ENCODE results near the gene ALCAM.

ALCAM gene

DNA sequence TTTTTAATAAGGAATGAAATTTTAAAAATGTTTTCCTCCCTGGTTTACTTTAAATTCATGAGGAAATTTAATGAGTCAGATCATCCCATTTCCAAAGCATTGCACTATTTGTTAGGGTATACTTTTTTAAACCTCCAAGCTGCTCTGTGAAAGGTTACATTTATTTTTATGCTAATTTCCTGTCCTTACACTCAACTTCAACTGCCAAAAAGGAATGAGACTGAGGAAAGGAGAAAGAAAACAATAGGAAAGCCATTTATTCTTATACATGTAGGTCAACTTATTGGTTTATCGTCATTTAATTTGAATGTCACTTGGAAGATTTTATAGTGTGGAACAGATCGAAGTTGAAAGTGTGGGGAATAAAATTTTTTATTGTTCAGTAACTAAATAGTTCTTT is 104.1 kb downstream of the ALCAM start:
- no peak overlapping the region for H3K27ac Mint-ChIP-seq
- no peaks in the 10 kb centered on the region for H3K36me3 Mint-ChIP-seq (ENCODE audit: insufficient read depth)
- no peaks in the 10 kb centered on the region for H3K27me3 Mint-ChIP-seq
- ATAC-seq (replicated peaks) (no peak), DNase-seq (no peak)
- no peak overlapping the region for H3K4me3 Mint-ChIP-seq
- H3K4me1 Mint-ChIP-seq (ENCODE audit: low read depth in 2 of 2): peaks cover 0 to 8% of the 10 kb centered on the region in 2 donors
- peaks cover 0 to 1% of the 10 kb centered on the region in 2 donors for H3K9me3 Mint-ChIP-seq

DNA sequence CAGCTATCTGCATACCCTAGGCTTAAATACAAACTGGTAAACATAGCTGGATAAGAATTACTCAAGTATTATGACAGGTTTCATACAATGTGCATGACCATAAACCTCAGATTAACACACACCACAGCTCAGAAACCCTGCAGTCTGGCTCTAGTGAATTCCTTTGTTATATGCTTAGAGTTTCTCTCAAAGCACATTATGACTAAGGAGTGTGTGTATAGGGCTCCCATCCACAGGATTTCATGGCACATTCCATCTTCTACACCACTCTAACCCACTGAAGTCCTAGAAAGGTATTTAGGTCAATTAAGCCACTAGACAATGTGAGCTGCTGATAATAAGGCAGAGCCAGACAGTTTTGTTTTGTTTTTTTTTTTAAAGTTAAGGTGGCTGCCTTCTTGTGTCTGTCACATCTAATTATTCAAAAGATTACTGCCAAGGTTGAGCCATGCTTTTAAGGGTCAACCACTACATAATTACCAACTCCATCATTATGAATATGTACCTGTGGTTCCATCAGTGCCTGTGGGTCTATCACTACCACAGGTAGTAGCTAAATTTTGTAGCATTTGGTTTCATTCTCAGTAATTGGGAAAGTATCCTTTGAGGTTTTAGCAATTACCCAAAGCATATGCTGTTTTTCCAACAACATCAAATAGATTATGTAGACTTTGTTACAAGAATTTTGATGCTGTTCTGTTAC is 107.0 kb downstream of the ALCAM start:
- ATAC-seq (replicated peaks): no peak

DNA sequence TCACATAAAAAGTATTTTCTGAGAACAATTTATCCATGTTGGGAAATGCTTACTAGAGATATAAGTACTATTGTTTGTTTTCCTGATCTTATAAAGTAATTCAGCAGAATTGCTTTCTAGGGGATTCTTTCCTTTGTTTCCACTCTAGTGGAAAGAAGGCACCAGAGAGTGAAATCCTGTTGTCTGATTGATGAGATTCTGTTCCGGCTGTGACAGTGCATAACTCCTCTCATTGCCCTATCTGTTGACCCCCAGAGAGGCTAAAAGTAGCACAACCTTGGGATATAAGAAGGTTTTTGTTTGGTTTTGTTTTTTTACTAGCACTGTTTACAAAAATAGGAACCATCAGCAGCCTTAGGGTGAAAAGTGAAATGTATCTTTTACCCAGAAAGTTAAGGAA is 114.1 kb downstream of the ALCAM start:
- no peaks in the 10 kb centered on the region for H3K4me1 Mint-ChIP-seq (ENCODE audit: low read depth in 2 of 2)
- H3K27ac Mint-ChIP-seq: no peak overlapping the region
- peaks cover 0 to 8% of the 10 kb centered on the region in 2 donors for H3K9me3 Mint-ChIP-seq
- H3K36me3 Mint-ChIP-seq (ENCODE audit: insufficient read depth): no peaks in the 10 kb centered on the region
- ATAC-seq (replicated peaks): no peak
- H3K4me3 Mint-ChIP-seq: no peak overlapping the region
- no peak for DNase-seq
- no peaks in the 10 kb centered on the region for H3K27me3 Mint-ChIP-seq

More for the DNA sequence above, 107.0 kb downstream of the ALCAM start:
- Mint-ChIP-seq H3K4me1 (ENCODE audit: low read depth in 2 of 2) (peaks cover 0 to 8% of the 10 kb centered on the region in 2 donors), H3K36me3 (ENCODE audit: insufficient read depth) (no peaks in the 10 kb centered on the region), H3K27ac (no peak overlapping the region), H3K27me3 (no peaks in the 10 kb centered on the region), H3K4me3 (no peak overlapping the region), H3K9me3 (peaks cover 0 to 8% of the 10 kb centered on the region in 2 donors)
- no peak for DNase-seq

DNA sequence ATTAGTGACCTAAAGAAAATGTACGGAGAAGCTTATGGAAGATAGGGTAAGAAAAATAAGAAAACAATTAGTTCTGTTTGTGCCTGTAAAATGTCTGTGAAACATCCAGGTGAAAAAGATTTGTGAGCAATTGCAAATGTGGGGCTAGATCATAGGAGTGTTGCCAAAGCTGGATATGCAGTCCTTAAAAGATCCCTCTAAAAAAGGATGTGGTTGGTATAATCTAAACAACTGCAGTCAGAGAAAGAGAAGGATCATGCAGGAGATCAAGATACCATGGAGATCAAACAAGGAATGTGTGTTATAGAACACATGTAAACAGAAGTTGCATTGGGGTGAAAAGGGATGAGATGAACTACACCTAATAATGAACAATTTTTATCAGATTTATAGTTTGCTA is 116.8 kb downstream of the ALCAM start:
- no peak for ATAC-seq (replicated peaks)
- H3K27ac Mint-ChIP-seq: no peak overlapping the region
- peaks cover 0 to 5% of the 10 kb centered on the region in 2 donors for H3K9me3 Mint-ChIP-seq
- H3K27me3 Mint-ChIP-seq: no peaks in the 10 kb centered on the region
- no peak for DNase-seq
- H3K4me3 Mint-ChIP-seq: no peak overlapping the region
- no peaks in the 10 kb centered on the region for H3K4me1 Mint-ChIP-seq (ENCODE audit: low read depth in 2 of 2)
- H3K36me3 Mint-ChIP-seq (ENCODE audit: insufficient read depth): no peaks in the 10 kb centered on the region

DNA sequence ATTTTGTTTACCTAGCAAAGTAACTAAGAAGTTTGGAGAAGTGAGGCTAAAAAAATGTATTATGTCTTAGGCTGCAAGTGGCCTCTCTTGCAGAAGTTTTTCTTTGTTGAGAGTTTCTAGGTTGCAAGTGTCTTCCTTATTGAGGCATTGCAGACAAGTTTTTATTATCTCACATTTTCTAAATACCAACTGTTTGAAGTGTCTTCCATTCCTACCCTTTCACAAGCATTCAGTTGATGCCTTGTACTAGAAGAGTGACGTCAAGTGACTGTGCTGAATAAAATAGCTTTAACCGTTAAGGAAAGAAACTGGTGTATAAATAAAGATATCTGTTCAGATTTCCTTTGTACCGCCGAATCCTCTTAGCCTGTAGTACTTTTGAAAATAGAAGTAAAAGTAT is 123.3 kb downstream of the ALCAM start:
- Mint-ChIP-seq H3K4me3 (no peak overlapping the region), H3K27me3 (no peaks in the 10 kb centered on the region), H3K27ac (no peak overlapping the region), H3K9me3 (peaks cover 1 to 8% of the 10 kb centered on the region in 2 donors), H3K4me1 (ENCODE audit: low read depth in 2 of 2) (no peaks in the 10 kb centered on the region), H3K36me3 (ENCODE audit: insufficient read depth) (no peaks in the 10 kb centered on the region)
- ATAC-seq (replicated peaks) (no peak), DNase-seq (no peak)

DNA sequence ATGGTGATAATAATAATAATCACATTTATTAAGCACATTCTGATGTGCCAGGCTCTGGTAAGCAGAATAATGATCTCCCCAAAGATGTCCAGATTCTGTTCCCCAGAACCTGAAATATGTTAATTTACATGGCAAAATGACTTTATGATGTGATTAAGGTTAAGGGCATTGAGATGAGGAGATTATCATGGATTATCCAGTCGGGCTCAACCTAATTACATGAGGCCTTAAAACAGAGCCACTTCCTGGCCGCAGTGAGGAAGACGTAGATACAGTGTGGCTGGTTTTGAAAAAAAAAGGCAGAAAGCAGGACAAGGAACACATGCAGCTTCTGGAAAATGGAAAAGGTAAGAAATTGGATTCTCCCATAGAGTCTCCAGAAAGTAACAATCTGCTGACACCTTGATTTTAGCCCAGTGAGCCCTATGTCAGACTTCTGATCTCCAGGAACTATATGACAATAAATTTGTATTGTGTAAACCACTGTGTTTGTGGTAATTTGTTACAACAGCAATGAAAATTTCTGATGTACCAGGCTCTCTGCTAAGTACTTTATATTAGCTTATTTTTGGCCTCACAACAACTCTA is 126.7 kb downstream of the ALCAM start:
- Mint-ChIP-seq H3K27me3 (no peaks in the 10 kb centered on the region), H3K36me3 (ENCODE audit: insufficient read depth) (no peaks in the 10 kb centered on the region), H3K4me1 (ENCODE audit: low read depth in 2 of 2) (no peaks in the 10 kb centered on the region), H3K27ac (no peak overlapping the region), H3K9me3 (peaks cover 1 to 4% of the 10 kb centered on the region in 2 donors), H3K4me3 (no peak overlapping the region)
- no peak for ATAC-seq (replicated peaks)
- no peak for DNase-seq

DNA sequence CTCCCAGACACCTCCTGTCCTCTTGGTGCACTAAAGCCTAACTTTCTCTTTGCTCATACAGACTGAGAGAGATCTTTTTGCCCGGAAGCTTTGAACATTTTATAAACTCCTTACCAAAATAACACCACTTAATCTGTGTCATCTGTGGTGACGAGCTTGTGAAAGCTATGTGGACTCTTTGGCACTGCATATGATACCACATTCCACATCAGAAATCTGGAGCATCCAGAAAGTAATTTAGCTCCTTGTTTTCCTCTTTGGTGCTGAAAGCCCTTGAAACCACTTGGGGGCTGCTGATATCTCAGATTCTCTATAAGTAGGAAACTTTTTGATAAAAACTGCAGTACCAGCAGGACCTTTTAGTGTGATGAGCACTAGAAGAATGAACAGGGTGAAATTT is 128.3 kb downstream of the ALCAM start:
- Mint-ChIP-seq H3K4me3 (no peak overlapping the region), H3K9me3 (peaks cover 0 to 1% of the 10 kb centered on the region in 2 donors), H3K27me3 (no peaks in the 10 kb centered on the region), H3K36me3 (ENCODE audit: insufficient read depth) (no peaks in the 10 kb centered on the region), H3K4me1 (ENCODE audit: low read depth in 2 of 2) (no peaks in the 10 kb centered on the region), H3K27ac (no peak overlapping the region)
- ATAC-seq (replicated peaks): no peak
- no peak for DNase-seq

DNA sequence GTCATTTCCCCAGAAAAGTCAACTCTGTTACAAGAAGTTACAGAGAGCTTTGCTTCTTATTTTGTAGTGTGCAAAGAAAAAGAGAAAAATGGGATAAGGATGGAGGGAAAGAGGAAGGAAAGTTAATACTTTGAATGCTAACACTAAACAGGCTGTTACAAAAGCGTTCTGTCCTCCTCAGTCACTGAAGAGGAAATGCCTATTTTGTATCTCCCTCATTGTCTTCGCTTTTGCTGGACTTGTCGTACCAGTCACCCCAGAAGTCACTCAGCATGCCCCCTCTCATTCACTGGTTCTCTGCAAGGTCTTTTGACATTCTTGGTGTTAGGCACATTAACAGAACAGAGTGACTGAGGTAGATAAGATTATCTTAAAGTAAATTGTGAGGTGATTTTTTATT is 129.6 kb downstream of the ALCAM start:
- H3K27me3 Mint-ChIP-seq: no peaks in the 10 kb centered on the region
- no peak overlapping the region for H3K27ac Mint-ChIP-seq
- H3K9me3 Mint-ChIP-seq: no peaks in the 10 kb centered on the region
- ATAC-seq (replicated peaks) (no peak), DNase-seq (no peak)
- H3K36me3 Mint-ChIP-seq (ENCODE audit: insufficient read depth): no peaks in the 10 kb centered on the region
- no peak overlapping the region for H3K4me3 Mint-ChIP-seq
- H3K4me1 Mint-ChIP-seq (ENCODE audit: low read depth in 2 of 2): no peaks in the 10 kb centered on the region

DNA sequence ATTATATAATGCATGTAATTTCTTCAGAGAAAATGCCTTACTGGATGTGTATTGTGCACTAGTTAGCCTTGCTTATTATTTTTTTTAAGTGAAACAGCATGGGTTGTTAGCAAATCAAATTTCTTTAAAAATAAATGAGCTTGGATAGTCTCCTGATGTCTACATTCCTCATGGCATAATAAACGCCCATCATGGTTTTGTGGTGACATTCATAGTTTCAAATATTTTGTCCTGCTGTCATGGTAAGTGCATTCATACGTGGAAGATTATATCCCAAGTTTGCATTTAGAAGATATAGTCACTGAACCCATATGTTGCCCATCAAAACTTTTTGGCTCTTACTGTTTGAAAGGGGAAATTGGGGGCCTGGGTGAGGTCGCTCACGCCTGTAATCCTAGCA is 130.7 kb downstream of the ALCAM start:
- Mint-ChIP-seq H3K27me3 (no peaks in the 10 kb centered on the region), H3K4me3 (no peak overlapping the region), H3K4me1 (ENCODE audit: low read depth in 2 of 2) (no peaks in the 10 kb centered on the region), H3K36me3 (ENCODE audit: insufficient read depth) (no peaks in the 10 kb centered on the region), H3K27ac (no peak overlapping the region), H3K9me3 (no peaks in the 10 kb centered on the region)
- DNase-seq: no peak
- no peak for ATAC-seq (replicated peaks)

DNA sequence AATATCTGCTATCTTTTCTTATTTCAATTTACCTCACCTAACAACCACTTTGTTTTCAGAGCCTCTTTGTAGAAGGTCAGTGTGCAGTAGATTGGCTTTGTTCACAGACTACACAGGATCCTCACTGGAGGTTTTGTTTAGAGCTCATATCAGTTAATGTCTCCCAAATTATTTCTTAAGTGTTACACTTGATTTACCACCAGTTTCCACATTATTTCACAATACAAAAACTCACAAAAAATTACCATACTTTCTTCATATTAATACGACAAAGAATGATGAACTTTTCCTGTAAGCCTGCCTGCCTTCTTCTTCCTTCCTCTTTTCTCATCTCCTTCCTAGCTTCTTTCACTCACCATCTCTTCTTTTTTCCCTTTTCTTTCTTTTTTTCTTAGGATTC is 133.3 kb downstream of the ALCAM start:
- Mint-ChIP-seq H3K27me3 (no peaks in the 10 kb centered on the region), H3K4me3 (no peak overlapping the region), H3K36me3 (ENCODE audit: insufficient read depth) (no peaks in the 10 kb centered on the region), H3K9me3 (no peaks in the 10 kb centered on the region), H3K4me1 (ENCODE audit: low read depth in 2 of 2) (no peaks in the 10 kb centered on the region), H3K27ac (no peak overlapping the region)
- ATAC-seq (replicated peaks) (no peak), DNase-seq (no peak)

DNA sequence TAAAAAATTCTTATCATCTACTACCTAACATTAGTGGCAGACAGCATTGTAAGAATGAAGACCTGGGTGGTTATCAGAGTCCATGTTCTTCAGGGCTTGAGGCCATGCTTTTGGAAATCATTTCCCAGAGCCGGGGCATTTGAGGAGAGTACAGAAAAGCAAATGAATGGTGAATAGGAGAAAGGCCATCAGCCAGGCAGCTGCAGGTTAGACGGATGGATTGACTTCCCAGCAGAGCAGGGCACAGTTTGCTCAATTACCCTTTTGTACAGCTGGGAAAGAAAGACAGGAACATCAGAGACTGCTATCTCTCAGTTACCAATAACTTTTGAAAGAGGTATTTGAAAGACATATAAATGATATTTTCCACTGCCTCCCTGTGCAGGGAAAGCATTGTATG is 135.6 kb downstream of the ALCAM start:
- H3K4me1 Mint-ChIP-seq (ENCODE audit: low read depth in 2 of 2): peaks cover 0 to under 1% of the 10 kb centered on the region in 2 donors
- no peaks in the 10 kb centered on the region for H3K9me3 Mint-ChIP-seq
- no peak overlapping the region for H3K4me3 Mint-ChIP-seq
- no peaks in the 10 kb centered on the region for H3K27me3 Mint-ChIP-seq
- DNase-seq: no peak
- H3K27ac Mint-ChIP-seq: no peak overlapping the region
- H3K36me3 Mint-ChIP-seq (ENCODE audit: insufficient read depth): no peaks in the 10 kb centered on the region
- no peak for ATAC-seq (replicated peaks)

DNA sequence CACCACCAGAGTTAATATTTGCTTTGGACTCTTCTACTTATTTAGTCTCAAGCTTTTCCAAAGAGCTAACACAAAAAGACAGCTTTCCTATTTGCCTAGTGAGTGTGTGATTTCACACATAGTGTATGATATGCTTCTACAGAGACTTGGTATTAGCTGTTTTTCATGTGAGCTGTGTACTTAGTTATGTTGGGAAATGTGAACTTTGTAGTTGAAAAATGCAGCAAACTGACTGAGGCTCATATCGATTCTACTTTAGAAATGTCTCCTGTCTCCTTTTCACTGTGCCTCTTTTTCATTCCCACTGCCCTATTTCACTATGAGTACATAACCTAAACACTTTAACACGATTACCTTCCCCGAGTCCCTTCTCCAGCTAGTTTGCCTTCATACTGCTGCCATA is 136.5 kb downstream of the ALCAM start:
- Mint-ChIP-seq H3K36me3 (ENCODE audit: insufficient read depth) (no peaks in the 10 kb centered on the region), H3K27ac (no peak overlapping the region), H3K9me3 (no peaks in the 10 kb centered on the region), H3K4me1 (ENCODE audit: low read depth in 2 of 2) (peaks cover 0 to 2% of the 10 kb centered on the region in 2 donors), H3K27me3 (no peaks in the 10 kb centered on the region), H3K4me3 (no peak overlapping the region)
- ATAC-seq (replicated peaks): no peak
- no peak for DNase-seq

DNA sequence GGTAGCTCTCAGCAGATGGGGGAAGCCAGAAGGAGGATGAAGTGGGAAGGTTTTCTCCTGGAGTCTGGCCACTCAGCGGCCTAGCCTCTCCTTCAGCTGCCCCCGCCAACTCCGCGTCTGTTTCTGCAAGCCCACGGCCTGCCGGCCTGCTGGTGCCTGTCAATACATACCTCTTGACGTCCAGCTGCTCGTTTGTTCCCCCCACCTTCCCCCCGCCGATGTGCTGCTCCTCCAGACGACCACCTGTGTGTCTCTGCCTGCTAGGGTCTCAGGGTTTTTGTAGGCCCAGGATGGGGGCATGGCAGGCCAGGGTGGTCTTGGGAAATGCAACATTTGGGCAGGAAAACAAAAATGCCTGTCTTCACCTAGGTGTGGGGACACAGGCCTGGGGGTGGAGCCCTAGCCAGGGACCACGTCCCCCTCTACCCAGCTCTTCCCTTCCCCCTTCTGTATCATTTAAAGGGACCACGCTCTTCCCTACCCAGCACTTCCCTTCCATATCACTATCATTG is 137.8 kb downstream of the ALCAM start:
- H3K36me3 Mint-ChIP-seq (ENCODE audit: insufficient read depth): no peaks in the 10 kb centered on the region
- ATAC-seq (replicated peaks): no peak
- H3K27me3 Mint-ChIP-seq: no peaks in the 10 kb centered on the region
- no peak overlapping the region for H3K27ac Mint-ChIP-seq
- H3K4me1 Mint-ChIP-seq (ENCODE audit: low read depth in 2 of 2): peaks cover 0 to 2% of the 10 kb centered on the region in 2 donors
- no peak for DNase-seq
- no peaks in the 10 kb centered on the region for H3K9me3 Mint-ChIP-seq
- no peak overlapping the region for H3K4me3 Mint-ChIP-seq

DNA sequence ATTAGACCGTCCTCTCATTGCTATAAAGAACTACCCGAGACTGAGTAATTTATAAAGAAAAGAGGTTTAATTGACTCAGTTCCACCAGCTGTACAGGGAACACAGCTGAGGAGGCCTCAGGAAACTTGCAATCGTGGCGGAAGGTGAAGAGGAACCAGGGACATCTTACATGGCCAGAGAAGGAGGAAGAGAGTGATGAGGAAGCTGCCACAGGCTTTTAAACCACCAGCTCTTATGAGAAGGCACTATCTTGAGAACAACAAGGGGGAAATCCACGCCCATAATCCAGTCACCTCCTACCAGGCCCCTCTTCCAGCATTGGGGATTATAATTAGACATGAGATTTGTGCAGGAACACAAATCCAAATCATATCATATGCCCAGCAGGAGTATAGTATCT is 138.5 kb downstream of the ALCAM start:
- Mint-ChIP-seq H3K36me3 (ENCODE audit: insufficient read depth) (no peaks in the 10 kb centered on the region), H3K27ac (no peak overlapping the region), H3K27me3 (no peaks in the 10 kb centered on the region), H3K4me1 (ENCODE audit: low read depth in 2 of 2) (peaks cover 0 to 2% of the 10 kb centered on the region in 2 donors), H3K4me3 (no peak overlapping the region), H3K9me3 (no peaks in the 10 kb centered on the region)
- DNase-seq (no peak), ATAC-seq (replicated peaks) (no peak)
